RWPE1 (cell line): ENCODE results near the gene ATAT1.

ENCODE experiments used
- CTCF ChIA-PET: fragments of 350-600 bp; sonication (Branson Sonifier 250); formaldehyde crosslinking; extraction: SDS; loops from one replicate; lab custom pipeline; 2021; lab: Yijun Ruan, JAX
- POLR2A ChIA-PET: fragments of 400-600 bp; formaldehyde crosslinking; extraction: SDS; loops from one replicate; lab custom pipeline; 2020; ENCODE audit warnings: antibody characterized with exemption; ENCODE audit not compliant: low non-redundant PET; lab: Yijun Ruan, JAX
- DNase-seq: peaks from one replicate; pipeline ENCODE4 v3.0.0; 2012; ENCODE audit warnings: low spot score
- H3K27ac ChIP-seq: fragments of 450-650 bp; 2 replicates; pipeline ENCODE4 v1.5.1; 2017
- CTCF ChIP-seq: fragments of 450-650 bp; conservative IDR thresholded peaks from 2 replicates; pipeline ENCODE4 v1.5.1; 2017; ENCODE audit warnings: low read depth, mild to moderate bottlenecking

The ATAT1 gene

GRCh38 chr6:30685157-30686008 is 58.7 kb downstream of the ATAT1 start:
- CTCF ChIA-PET = interaction anchor here (1.7 to 2.9 kb wide), 2 partner anchors 37 to 45 kb away, joined by 10 to 12 read pairs; no protein-coding TSS in a partner anchor

DNA sequence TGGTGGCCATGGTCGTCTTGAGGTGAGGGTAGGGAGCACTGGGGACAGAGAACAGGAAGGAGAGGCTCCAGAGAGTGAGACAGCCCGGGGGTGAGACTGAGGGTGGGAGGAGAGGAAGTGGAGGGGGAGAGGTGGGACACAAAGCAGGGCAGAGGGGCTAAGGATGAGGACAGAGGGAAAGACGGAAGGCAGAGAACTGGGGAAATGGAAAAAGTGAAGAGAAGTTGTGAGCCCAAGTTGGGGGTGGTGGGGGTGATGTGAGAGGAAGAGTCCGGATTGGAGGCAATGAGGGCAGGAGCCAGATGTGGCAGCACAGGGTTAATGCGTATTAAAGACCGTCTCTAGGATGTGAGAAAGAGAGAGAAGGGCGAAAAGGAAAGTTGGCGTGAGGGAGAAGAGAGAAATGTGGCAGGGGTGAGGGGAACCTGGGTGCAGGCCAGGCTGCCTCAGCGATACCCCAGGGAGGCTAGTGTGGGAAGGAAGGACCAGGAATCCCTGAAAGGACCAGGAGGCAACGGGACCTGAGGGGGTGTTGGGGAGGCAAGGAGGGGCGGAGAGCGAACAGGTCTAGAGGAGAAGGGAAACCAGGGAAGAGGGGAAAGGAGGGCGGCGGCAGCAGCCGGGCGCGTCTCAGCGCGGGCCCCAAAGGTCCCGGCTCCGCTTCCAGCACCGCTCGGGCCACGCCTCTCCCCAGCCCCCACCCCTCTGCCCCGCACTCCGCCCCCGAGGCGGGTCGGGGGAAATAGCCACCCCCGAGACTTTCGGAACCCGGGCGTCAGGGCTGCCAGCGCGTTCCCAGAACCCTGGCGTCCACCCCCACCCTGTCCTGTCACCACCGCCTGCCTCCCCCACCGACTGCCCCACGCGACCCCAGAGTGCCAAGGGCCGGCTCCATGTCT is 59.6 kb downstream of the ATAT1 start, which contains the start of gene PPP1R18:
Gene PPP1R18 (minus strand): TSS at position 637 of the 899 bp plus-strand sequence. CDS start 627 bp downstream, at position 10.
- no peak for TF ChIP-seq CTCF
- H3K27ac ChIP-seq = peak within 1 kb of the TSS; percentile 97
- POLR2A ChIA-PET = no interaction called here
- DNase-seq = peak; percentile 67
- CTCF ChIA-PET = interaction anchor here (2.9 kb wide), 1 partner anchor 37 kb away, joined by 12 read pairs; no protein-coding TSS in a partner anchor

More at GRCh38 chr6:30685157-30686008, 58.7 kb downstream of the ATAT1 start:
- DNase-seq = no peak
- peak overlapping the region; percentile 97 for H3K27ac ChIP-seq
- POLR2A ChIA-PET = interaction anchor here (0.8 kb wide), 1 partner anchor 36 kb away, joined by 4 read pairs; no protein-coding TSS in a partner anchor
- TF ChIP-seq CTCF = 0 out of 2 replicates have a peak, but pooled peaks have one; percentile 11

DNA sequence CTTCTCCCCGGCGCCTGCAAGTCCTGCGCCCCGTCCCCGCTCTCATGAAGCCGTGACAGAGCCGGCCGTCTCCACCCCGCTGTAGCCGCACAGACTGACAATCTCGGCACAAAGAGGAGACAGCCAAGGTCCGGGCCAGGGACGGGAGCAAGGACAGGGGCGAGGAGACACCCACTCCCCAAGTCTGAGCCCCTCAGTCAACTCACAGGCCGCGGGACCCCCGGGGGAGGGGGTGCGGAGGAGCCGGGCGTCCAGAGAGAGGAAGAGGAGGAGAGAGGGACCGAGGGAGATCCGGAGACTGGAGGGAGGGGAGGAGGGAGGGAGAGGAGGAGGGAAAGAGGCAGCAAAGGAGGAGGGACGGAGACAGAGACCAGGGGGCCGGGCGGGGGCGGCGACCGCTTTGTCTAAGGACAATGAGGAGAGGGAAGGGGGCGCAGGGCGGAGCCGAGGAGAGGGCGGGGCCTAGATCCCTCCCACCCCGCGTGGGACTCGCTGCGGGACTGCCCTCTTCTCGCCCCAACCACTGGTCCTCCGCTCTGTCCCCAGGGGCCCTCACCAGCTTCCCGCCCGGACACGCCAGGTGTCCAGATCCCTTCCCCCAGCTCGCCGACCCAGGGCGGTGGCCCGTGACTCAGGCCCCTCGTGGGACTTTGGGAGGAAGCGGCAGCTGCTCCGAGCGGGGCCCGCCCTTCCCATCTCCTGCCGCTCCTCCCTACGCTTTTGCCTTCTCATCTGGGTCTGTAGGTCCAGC is 60.4 kb downstream of the ATAT1 start:
- POLR2A ChIA-PET = interaction anchor here (1.1 kb wide), 1 partner anchor 33 kb away, joined by 3 read pairs; the partner anchor contains the start of gene TUBB
- DNase-seq = peak; percentile 89
- TF ChIP-seq CTCF = no peak
- CTCF ChIA-PET = interaction anchor here (1.0 to 1.2 kb wide), 2 partner anchors 14 to 36 kb away, joined by 3 to 6 read pairs; partner anchors contain the start of gene DHX16
- peak overlapping the region; percentile 97 for H3K27ac ChIP-seq

DNA sequence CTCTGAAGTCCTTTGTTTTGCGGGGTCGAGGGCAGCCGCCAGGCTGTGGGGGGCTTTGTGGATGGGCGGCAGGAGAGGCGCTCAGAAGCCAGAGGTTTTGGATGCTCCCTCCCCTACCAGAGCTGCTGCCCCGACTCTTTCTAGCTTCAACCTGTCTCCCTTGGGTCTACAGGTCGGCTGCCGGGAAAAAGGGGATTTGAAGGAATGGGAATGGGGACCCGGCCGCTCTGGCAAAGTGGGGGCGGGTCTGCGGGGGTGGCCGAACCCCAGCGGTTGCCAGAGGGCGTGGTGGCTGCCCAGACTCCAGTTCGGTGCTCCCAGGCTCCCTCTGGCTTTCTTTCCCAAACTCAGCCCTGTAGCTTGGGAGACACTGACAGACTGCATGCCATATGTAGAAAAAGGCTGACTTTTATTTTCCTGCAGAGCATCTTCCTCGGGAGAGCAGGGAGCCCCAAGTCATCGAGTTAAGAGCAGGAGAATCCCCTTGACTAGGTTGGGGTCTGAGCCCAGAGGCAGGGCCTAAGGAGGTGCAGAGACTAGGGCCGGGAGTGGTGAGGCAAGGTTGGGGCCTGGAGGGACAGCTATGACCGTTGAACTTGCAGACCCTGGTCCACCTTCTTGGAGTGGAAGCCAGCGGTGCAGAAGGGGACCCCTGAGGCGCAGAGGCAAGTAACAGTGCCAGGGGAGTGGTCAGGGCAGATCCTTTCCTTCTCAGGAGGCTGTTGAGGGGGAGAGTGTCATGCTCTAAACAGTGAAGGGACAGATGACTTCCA is 61.2 kb downstream of the ATAT1 start:
- ChIA-PET CTCF (interaction anchor here (0.7 to 1.2 kb wide), 4 partner anchors 15 to 35 kb away, joined by 3 to 7 read pairs (median 4); partner anchors contain the start of gene DHX16), POLR2A (interaction anchor here (1.1 kb wide), 1 partner anchor 33 kb away, joined by 3 read pairs; the partner anchor contains the start of gene TUBB)
- peak overlapping the region; percentile 97 for H3K27ac ChIP-seq
- no peak for DNase-seq
- TF ChIP-seq CTCF = no peak

- CTCF ChIA-PET = interaction anchor here (0.7 to 1.0 kb wide), 2 partner anchors 20 to 33 kb away, joined by 3 to 7 read pairs; no protein-coding TSS in a partner anchor
- POLR2A ChIA-PET = no interaction called here
Measured at GRCh38 chr6:30688569-30688968, 61.9 kb downstream of the ATAT1 start.

More at GRCh38 chr6:30688569-30688968, 61.9 kb downstream of the ATAT1 start:
- H3K27ac ChIP-seq = peak overlapping the region; percentile 97
- TF ChIP-seq CTCF = no peak
- DNase-seq = no peak
